Heart left ventricle (tissue), 16 donors: ENCODE data around the gene PTRH1. TPM values are rescaled to one million over a fixed set of nuclear protein-coding genes. Genes with fewer than 3 reads are reported as not detected.
A peak's percentile ranks its signal among the peaks of the same experiment; 100 is the strongest.

Experiments
- ATAC-seq, 4 donors: fragments of 200-7000 bp; cut with Tn5 transposase; one replicate each; pipeline ENCODE4 v1.9.1; 2020 to 2022; ENCODE audit warnings: moderate library complexity in 4 of 4, mild to moderate bottlenecking in 3 of 4, moderate number of reproducible peaks in 1 of 4
- DNase-seq, 5 donors: peaks; one replicate each; pipeline ENCODE4 v3.0.0-alpha.2; 2020
- H3K27ac ChIP-seq, 12 donors: fragments of 200-600 bp; sonication (generic) in 4 of 12; one replicate each; pipeline versions ENCODE4 v1.5.0 to v1.8.0; 2016 to 2022; ENCODE audit warnings: mild to moderate bottlenecking in 2 of 12
- H3K27me3 ChIP-seq, 9 donors: fragments of 200-600 bp; sonication (generic) in 2 of 9; one replicate each; pipeline versions ENCODE4 v1.5.1 to v1.8.0; 2016 to 2022; ENCODE audit warnings: mild to moderate bottlenecking in 3 of 9
- H3K36me3 ChIP-seq, 9 donors: fragments of 200-600 bp; sonication (generic) in 2 of 9; one replicate each; pipeline versions ENCODE4 v1.5.0 to v1.8.0; 2018 to 2022; ENCODE audit warnings: mild to moderate bottlenecking in 2 of 9
- H3K4me1 ChIP-seq, 12 donors: fragments of 200-600 bp; sonication (generic) in 4 of 12; one replicate each; pipeline versions ENCODE4 v1.5.0 to v1.8.0; 2016 to 2022; ENCODE audit warnings: mild to moderate bottlenecking in 3 of 12
- H3K4me3 ChIP-seq, 12 donors: fragments of 200-600 bp; sonication (generic) in 4 of 12; one replicate each; pipeline versions ENCODE4 v1.5.0 to v1.8.0; 2017 to 2022; ENCODE audit warnings: mild to moderate bottlenecking in 9 of 12, moderate library complexity in 4 of 12
- H3K9me3 ChIP-seq, 12 donors: fragments of 200-600 bp; sonication (generic) in 4 of 12; one replicate each; pipeline versions ENCODE4 v1.5.0 to v1.8.0; 2016 to 2022; ENCODE audit warnings: mild to moderate bottlenecking in 1 of 12
- CTCF ChIP-seq, 12 donors: fragments of 200-600 bp; sonication (generic) in 4 of 12; IDR thresholded peaks; one replicate each; pipeline versions ENCODE4 v1.5.0 to v1.8.0; 2018 to 2022; ENCODE audit warnings: antibody characterized with exemption in 12 of 12, mild to moderate bottlenecking in 5 of 12
- POLR2A ChIP-seq, 2 donors: fragments of 450-650 bp; IDR thresholded peaks; one replicate each; pipeline ENCODE4 v1.6.1; 2017; ENCODE audit warnings: antibody characterized with exemption in 2 of 2, mild to moderate bottlenecking in 2 of 2, moderate library complexity in 2 of 2
- WGBS, 4 donors: extraction: QIAGEN DNeasy Blood & Tissue Kit in 2 of 4; methylation state at CpG; one replicate each; pipeline versions ENCODE4 v1.1.5 to v1.1.7; 2013 to 2018; 5-methylcytosine and 5-hydroxymethylcytosine counted together
- intact Hi-C, 10 donors: fragments of 100-400 bp; cut with DNase I; formaldehyde crosslinking; loops; one replicate each; pipeline versions ENCODE4 v1.11.1 to v1.14.2; 2022
- polyA plus RNA-seq, 2 donors: library from polyadenylated mRNA; stranded (reverse); fragments of 200-250 nt; gene quantifications; one replicate each; pipeline ENCODE4 v1.2.3, GENCODE V29; 2013
- total RNA-seq, 9 donors: library from RNA; depleted of rRNA in 2 of 9; stranded (reverse); fragments of >200 nt in 2 of 9; fragmentation: NEBNext Ultra II Directional in 3 of 9; extraction: Animal tissue kit (Norgen Biotek cat#: 25700) in 3 of 9; gene quantifications; one replicate each; pipeline versions ENCODE4 v1.1.0 to v1.2.4, GENCODE V29; 2016 to 2023
- donor health status: ischemic (EF 13 %, LVEDD 7.1; RV severe dilation, severe dysfunction).
- donor health status: healthy with polysubstance abuse.
- donor health status: DM: no; HTN: yes; CAD: no.
- donor health status: DM: no; HTN: no; CAD: no.
- donor health status: ischemic (EF 25% LVEDD 6.9; RV normal size, moderate dysfunction).
- donor health status: ischemic (EF 25% LVEDD 5.7; RV mildly dilated, moderate dysfunction).
- donor health status: healthy.
- donor health status: DM: yes; HTN: yes; CAD: no.
- donor health status: ischemic (EF 35%, LVEDD 5.7; RV mildly dilated, moderate dysfunction).
- donor health status: nonischemic (EF 11% LVEDD 7.7; RV severe dilation, severe dysfunction).
- donor health status: DM: yes; HTN: yes; CAD: no.
- donor health status: PGD.
- donor health status: ischemic (EF 29% LVEDD 5.4; RV normal size, mild dysfunction).
- donor health status: nonischemic (EF 23%, LVEDD 6.1; RV moderate dilation, normal function).

PTRH1 gene
- total and polyA plus RNA-seq, 11 donors, result 7.3 to 44.7 (median 14.0) TPM

GRCh38 chr9:127724012-127724411 is 8.5 kb upstream of the PTRH1 start:
- peak in 3 of 4 donors; percentile 48 to 75 (median 59) for ATAC-seq
- TF ChIP-seq POLR2A (IDR thresholded peaks at IDR 0.05) (no peak), CTCF (IDR thresholded peaks at IDR 0.05) (no peak)
- Histone ChIP-seq H3K27ac (peak overlapping the region in 5 of 12 donors; percentile 3 to 48 (median 38)), H3K9me3 (no peaks in the 10 kb centered on the region), H3K4me1 (peaks cover 0 to 12% (median 7%) of the 10 kb centered on the region in 12 donors), H3K36me3 (no peaks in the 10 kb centered on the region), H3K27me3 (no peaks in the 10 kb centered on the region), H3K4me3 (peak overlapping the region in 4 of 12 donors; percentile 1 to 10 (median 8))
- WGBS, 4 donors, result 34 to 46% (median 38%) methylated on average over 18 to 23 of the region's 23 CpGs
- peak in 2 of 5 donors; percentile 49 to 57 for DNase-seq
- intact Hi-C loops, result loop anchor here in 1 of 10 donors (10.0 kb wide), 1 partner anchor 219 kb away; no protein-coding TSS in a partner anchor

- intact Hi-C loops, result loop anchor here in 1 of 10 donors (10.0 kb wide), 1 partner anchor 219 kb away; no protein-coding TSS in a partner anchor
- no peaks in the 10 kb centered on the region for H3K9me3 ChIP-seq
- peaks cover 0 to 12% (median 7%) of the 10 kb centered on the region in 12 donors for H3K4me1 ChIP-seq
- ATAC-seq (peak in 1 of 4 donors; percentile 10), DNase-seq (no peak)
- H3K4me3 ChIP-seq, result no peak overlapping the region
- WGBS, 4 donors, result 91 to 95% (median 93%) methylated on average over 5 of the region's 5 CpGs
- H3K27ac ChIP-seq, result no peak overlapping the region
- TF ChIP-seq CTCF (IDR thresholded peaks at IDR 0.05) (no peak), POLR2A (IDR thresholded peaks at IDR 0.05) (no peak)
- no peaks in the 10 kb centered on the region for H3K36me3 ChIP-seq
- no peaks in the 10 kb centered on the region for H3K27me3 ChIP-seq
Observed at GRCh38 chr9:127723444-127723843, 8.0 kb upstream of the PTRH1 start.

GRCh38 chr9:127723013-127723412 is 7.5 kb upstream of the PTRH1 start:
- 93 to 96% (median 94%) methylated on average over 11 to 13 of the region's 13 CpGs for WGBS, 4 donors
- Histone ChIP-seq H3K9me3 (no peaks in the 10 kb centered on the region), H3K36me3 (no peaks in the 10 kb centered on the region), H3K27ac (no peak overlapping the region), H3K4me1 (peaks cover 0 to 12% (median 7%) of the 10 kb centered on the region in 12 donors), H3K27me3 (no peaks in the 10 kb centered on the region), H3K4me3 (no peak overlapping the region)
- ATAC-seq (no peak), DNase-seq (peak in 1 of 5 donors; percentile 44)
- intact Hi-C loops, result loop anchor here in 1 of 10 donors (10.0 kb wide), 1 partner anchor 218 kb away; no protein-coding TSS in a partner anchor
- no peak for TF ChIP-seq CTCF (IDR thresholded peaks at IDR 0.05)
- TF ChIP-seq POLR2A (IDR thresholded peaks at IDR 0.05), result no peak

GRCh38 chr9:127722055-127722745 is 6.7 kb upstream of the PTRH1 start:
- peaks cover 0 to 15% (median 7%) of the 10 kb centered on the region in 12 donors for H3K4me1 ChIP-seq
- no peak for ATAC-seq
- no peaks in the 10 kb centered on the region for H3K9me3 ChIP-seq
- intact Hi-C loops, result loop anchor here in 1 of 10 donors (10.0 kb wide), 1 partner anchor 217 kb away; no protein-coding TSS in a partner anchor
- no peaks in the 10 kb centered on the region for H3K36me3 ChIP-seq
- 77 to 83% (median 81%) methylated on average over 12 of the region's 12 CpGs for WGBS, 4 donors
- H3K27me3 ChIP-seq, result no peaks in the 10 kb centered on the region
- H3K27ac ChIP-seq, result no peak overlapping the region
- TF ChIP-seq CTCF (IDR thresholded peaks at IDR 0.05), result no peak
- TF ChIP-seq POLR2A (IDR thresholded peaks at IDR 0.05), result no peak
- no peak overlapping the region for H3K4me3 ChIP-seq
- DNase-seq, result peak in 1 of 5 donors; percentile 47
